GM12873 (cell line): Measurements from ENCODE around the gene UBE3D.

ENCODE experiments used
- CTCF ChIP-seq: IDR thresholded peaks from 2 replicates; pipeline ENCODE4 v1.5.1; 2012; ENCODE audit warnings: low read depth, mild to moderate bottlenecking, moderate library complexity, low read length, control low read depth; ENCODE audit not compliant: insufficient read depth; ENCODE audit errors: missing control alignments

UBE3D gene

GRCh38 chr6:82867946-82868345 is 197.7 kb downstream of the UBE3D start:
- no peak for TF ChIP-seq CTCF

GRCh38 chr6:82866446-82866845 is 199.2 kb downstream of the UBE3D start:
- TF ChIP-seq CTCF = no peak

- TF ChIP-seq CTCF = no peak
Measured at GRCh38 chr6:82865461-82865860, 200.2 kb downstream of the UBE3D start.

- no peak for TF ChIP-seq CTCF
Measured at GRCh38 chr6:82863781-82864180, 201.9 kb downstream of the UBE3D start.

GRCh38 chr6:82862543-82862942 is 203.1 kb downstream of the UBE3D start:
- TF ChIP-seq CTCF = no peak

GRCh38 chr6:82861121-82861520 is 204.5 kb downstream of the UBE3D start:
- TF ChIP-seq CTCF = no peak

GRCh38 chr6:82843291-82843885 is 222.3 kb downstream of the UBE3D start:
- no peak for TF ChIP-seq CTCF
